ENCODE results near the gene IL34. TPM values are rescaled to one million over a fixed set of nuclear protein-coding genes. Genes with fewer than 3 reads are reported as not detected.
"Not testable (repeated sequence)": the region's sequence is repeated elsewhere in the genome, so short reads cannot be mapped to it uniquely, and the experiment has no call there.

Gene IL34
- total and polyA plus RNA-seq, 2 of the 13 experiments (the other 11 are each of a cell fraction or from before 2014, with no cell fraction given): 1.2 to 1.3 TPM

DNA sequence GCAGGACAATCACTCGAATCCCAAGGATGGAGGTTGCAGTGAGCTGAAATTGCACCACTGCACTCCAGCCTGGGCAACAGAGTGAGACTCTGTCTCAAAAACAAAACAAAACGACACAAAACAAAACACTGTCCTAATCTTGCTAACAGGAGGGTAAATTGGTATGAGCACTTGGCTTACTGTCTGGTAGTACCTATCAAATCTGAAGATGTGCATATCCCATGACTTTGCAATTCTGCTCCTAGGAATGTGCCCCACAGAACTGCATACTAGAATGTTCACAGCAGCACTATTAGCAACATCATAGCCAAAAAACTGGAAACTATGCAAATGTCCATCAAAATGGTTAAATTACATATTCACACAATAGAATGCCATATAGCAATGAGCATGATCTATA, 23.8 kb downstream of the IL34 start (continued):
- TF ChIP-seq, protein P1, sequence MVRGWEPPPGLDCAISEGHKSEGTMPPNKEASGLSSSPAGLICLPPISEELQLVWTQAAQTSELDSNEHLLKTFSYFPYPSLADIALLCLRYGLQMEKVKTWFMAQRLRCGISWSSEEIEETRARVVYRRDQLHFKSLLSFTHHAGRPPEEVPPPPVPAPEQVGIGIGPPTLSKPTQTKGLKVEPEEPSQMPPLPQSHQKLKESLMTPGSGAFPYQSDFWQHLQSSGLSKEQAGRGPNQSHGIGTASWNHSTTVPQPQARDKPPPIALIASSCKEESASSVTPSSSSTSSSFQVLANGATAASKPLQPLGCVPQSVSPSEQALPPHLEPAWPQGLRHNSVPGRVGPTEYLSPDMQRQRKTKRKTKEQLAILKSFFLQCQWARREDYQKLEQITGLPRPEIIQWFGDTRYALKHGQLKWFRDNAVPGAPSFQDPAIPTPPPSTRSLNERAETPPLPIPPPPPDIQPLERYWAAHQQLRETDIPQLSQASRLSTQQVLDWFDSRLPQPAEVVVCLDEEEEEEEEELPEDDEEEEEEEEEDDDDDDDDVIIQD (CRISPR knock-in tag; IDR thresholded peaks at IDR 0.05; ENCODE audit: low read depth): no peak
- TF ChIP-seq, protein P2, sequence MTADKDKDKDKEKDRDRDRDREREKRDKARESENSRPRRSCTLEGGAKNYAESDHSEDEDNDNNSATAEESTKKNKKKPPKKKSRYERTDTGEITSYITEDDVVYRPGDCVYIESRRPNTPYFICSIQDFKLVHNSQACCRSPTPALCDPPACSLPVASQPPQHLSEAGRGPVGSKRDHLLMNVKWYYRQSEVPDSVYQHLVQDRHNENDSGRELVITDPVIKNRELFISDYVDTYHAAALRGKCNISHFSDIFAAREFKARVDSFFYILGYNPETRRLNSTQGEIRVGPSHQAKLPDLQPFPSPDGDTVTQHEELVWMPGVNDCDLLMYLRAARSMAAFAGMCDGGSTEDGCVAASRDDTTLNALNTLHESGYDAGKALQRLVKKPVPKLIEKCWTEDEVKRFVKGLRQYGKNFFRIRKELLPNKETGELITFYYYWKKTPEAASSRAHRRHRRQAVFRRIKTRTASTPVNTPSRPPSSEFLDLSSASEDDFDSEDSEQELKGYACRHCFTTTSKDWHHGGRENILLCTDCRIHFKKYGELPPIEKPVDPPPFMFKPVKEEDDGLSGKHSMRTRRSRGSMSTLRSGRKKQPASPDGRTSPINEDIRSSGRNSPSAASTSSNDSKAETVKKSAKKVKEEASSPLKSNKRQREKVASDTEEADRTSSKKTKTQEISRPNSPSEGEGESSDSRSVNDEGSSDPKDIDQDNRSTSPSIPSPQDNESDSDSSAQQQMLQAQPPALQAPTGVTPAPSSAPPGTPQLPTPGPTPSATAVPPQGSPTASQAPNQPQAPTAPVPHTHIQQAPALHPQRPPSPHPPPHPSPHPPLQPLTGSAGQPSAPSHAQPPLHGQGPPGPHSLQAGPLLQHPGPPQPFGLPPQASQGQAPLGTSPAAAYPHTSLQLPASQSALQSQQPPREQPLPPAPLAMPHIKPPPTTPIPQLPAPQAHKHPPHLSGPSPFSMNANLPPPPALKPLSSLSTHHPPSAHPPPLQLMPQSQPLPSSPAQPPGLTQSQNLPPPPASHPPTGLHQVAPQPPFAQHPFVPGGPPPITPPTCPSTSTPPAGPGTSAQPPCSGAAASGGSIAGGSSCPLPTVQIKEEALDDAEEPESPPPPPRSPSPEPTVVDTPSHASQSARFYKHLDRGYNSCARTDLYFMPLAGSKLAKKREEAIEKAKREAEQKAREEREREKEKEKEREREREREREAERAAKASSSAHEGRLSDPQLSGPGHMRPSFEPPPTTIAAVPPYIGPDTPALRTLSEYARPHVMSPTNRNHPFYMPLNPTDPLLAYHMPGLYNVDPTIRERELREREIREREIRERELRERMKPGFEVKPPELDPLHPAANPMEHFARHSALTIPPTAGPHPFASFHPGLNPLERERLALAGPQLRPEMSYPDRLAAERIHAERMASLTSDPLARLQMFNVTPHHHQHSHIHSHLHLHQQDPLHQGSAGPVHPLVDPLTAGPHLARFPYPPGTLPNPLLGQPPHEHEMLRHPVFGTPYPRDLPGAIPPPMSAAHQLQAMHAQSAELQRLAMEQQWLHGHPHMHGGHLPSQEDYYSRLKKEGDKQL (CRISPR knock-in tag; IDR thresholded peaks at IDR 0.05; ENCODE audit: low read depth): no peak
- no peak for TF ChIP-seq ZNF350 (CRISPR knock-in tag; IDR thresholded peaks at IDR 0.05; ENCODE audit: borderline replicate concordance, low read depth)

GRCh38 chr16:70670938-70671337, 24.6 kb downstream of the IL34 start:
- WGBS (ENCODE audit: low lambda C conversion rate): 96% methylated on average over 4 of the region's 4 CpGs
- CTCF ChIA-PET (ENCODE audit: low intra/inter-chr PET ratio, low total read pairs): not testable (repeated sequence)

More at GRCh38 chr16:70670938-70671337, 24.6 kb downstream of the IL34 start:
- ATAC-seq; in situ Hi-C loops (cut with HindIII; ENCODE audit: extremely low pct_ligation_motif_present, low pct_unique_long_range_greater_than_20kb); H3K4me2 ChIP-seq (ENCODE audit: low read depth, low read length); H3K9ac ChIP-seq (ENCODE audit: insufficient read depth, low read depth, low read length); H3K27me3 ChIP-seq (ENCODE audit: control insufficient read depth in 1 of 2, insufficient read depth in 2 of 2, low read length in 2 of 2); H3K9me3 ChIP-seq (ENCODE audit: low read length); DNase-seq (ENCODE audit: low spot score); H3K4me1 ChIP-seq (ENCODE audit: insufficient read depth, low read length); BruUV-seq (replicated peaks); H3K4me3 ChIP-seq (replicated peaks in 1 of 3; ENCODE audit: insufficient read depth in 1 of 3, low read depth in 2 of 3, low read length in 3 of 3); intact Hi-C loops (cut with micrococcal nuclease; ENCODE audit: unreplicated experiment); FAIRE-seq; H3K27ac ChIP-seq (ENCODE audit: extremely low read length, insufficient read depth, low read length); H2AFZ ChIP-seq (ENCODE audit: low read length): not testable (repeated sequence)
- H3K36me3 ChIP-seq (replicated peaks in 1 of 2; ENCODE audit: control insufficient read depth in 1 of 2, insufficient read depth in 2 of 2, low read length in 2 of 2): peaks cover 49 to 94% of the 10 kb centered on the region in 2 experiments
- POLR2A ChIA-PET: interaction anchor here (1.2 to 2.0 kb wide), 2 partner anchors 11 to 54 kb away, joined by 3 to 14 read pairs; no protein-coding TSS in a partner anchor
- H3K79me2 ChIP-seq (ENCODE audit: insufficient read depth, low read length): peaks cover 17% of the 10 kb centered on the region
- peaks cover 19% of the 10 kb centered on the region for H4K20me1 ChIP-seq (ENCODE audit: insufficient read depth, low read length)
- TF ChIP-seq RBM22 (optimal IDR thresholded peaks at IDR 0.05; ENCODE audit: low read length): peak; percentile 37
